C4-2B (cell line): ENCODE data around the gene SLC3A2.
A peak's percentile ranks its signal among the peaks of the same experiment; 100 is the strongest.

Experiments
- H3K27ac ChIP-seq: fragments of 450-650 bp; 2 replicates; pipeline ENCODE4 v1.5.1; 2017
- ZFX ChIP-seq: fragments of 450-650 bp; IDR thresholded peaks from 2 replicates; pipeline ENCODE4 v1.6.1; 2017
- TF ChIP-seq, protein P1 (sequence below): fragments of 450-650 bp; conservative IDR thresholded peaks from 2 replicates; pipeline ENCODE4 v1.5.1; 2017; ENCODE audit warnings: mild to moderate bottlenecking

SLC3A2 gene

DNA sequence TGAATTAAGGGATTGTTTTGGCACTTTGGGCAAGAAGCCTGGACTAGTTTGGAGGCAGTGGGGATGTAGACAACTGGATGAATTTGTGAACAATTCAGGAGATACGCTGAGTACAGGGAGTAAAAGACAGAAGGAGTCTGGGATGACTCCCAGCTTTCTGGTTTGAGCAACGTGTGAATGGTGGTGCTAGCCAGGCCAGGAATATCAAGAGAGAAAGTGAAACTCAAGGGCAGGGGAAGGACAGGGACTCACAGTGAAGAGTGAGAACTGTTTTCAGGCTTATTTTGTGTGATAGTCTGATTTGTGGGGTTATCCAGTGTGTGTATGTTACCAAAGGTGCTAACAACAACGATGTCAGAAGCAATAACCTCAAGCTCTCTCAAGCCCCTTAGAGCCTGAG is 24.6 kb downstream of the SLC3A2 start:
- H3K27ac ChIP-seq = no peak overlapping the region
- TF ChIP-seq ZFX = no peak
- TF ChIP-seq, protein P1, sequence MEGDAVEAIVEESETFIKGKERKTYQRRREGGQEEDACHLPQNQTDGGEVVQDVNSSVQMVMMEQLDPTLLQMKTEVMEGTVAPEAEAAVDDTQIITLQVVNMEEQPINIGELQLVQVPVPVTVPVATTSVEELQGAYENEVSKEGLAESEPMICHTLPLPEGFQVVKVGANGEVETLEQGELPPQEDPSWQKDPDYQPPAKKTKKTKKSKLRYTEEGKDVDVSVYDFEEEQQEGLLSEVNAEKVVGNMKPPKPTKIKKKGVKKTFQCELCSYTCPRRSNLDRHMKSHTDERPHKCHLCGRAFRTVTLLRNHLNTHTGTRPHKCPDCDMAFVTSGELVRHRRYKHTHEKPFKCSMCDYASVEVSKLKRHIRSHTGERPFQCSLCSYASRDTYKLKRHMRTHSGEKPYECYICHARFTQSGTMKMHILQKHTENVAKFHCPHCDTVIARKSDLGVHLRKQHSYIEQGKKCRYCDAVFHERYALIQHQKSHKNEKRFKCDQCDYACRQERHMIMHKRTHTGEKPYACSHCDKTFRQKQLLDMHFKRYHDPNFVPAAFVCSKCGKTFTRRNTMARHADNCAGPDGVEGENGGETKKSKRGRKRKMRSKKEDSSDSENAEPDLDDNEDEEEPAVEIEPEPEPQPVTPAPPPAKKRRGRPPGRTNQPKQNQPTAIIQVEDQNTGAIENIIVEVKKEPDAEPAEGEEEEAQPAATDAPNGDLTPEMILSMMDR = no peak

DNA sequence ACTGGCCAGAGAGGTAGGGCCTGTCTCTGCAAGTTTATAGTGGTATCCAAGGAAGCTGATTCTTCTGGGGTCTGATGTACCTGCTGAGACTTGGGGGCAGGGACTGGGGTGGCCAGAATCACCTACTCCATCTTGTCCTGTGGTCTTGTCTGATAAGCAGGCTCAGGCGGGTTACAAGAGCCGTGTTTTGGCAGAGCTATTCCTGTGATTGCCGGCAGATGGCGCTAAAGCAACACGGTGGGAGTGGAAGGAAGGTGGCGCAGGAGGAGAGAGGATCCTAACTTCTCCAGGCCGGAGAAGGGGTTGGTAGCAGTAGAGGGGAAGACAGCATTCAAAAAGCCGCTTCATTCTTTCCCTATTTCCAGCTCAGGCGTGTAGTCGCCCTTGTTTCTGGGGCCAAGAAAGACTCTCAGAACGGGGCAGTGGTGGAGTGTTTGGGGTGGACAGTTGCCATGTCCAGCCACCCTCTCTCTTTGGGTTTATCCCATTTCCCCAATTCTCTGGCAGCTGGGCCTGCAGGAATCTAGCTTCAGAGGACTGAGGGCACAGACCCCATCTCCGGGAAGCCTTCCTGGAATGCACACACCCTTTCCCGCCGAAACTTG is 25.3 kb downstream of the SLC3A2 start:
- TF ChIP-seq, protein P1 = peak; percentile 99
- no peak for TF ChIP-seq ZFX
- no peak overlapping the region for H3K27ac ChIP-seq

DNA sequence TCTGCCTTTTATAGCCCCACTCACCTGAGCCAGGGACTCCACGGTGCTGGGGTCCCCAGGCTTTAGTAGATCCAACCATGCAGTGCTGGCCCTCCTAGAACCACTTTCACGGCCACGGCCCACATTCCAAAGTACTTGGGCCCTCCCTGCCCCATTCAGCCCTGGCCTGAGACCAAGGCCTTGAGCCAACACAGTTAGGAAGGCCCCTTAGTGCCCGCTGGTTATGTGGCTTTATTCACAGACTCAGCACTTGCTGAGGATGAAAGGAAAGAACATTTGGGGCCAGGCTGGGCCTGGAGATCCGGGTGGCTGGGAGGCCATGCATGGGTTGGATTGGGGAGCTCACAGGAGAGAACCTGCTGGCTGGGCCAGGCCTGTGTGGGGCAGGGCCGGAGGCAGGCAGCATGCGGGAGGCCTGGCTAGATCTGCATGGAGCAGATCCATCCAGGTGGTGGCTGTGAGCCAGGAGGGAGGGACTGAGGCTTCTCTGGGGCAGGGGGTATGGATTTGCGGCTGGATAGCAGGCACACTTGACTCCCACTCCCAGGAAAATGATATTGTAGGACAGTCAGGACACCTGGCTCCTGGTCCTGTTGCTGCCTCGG is 27.9 kb downstream of the SLC3A2 start:
- peak; percentile 81; the same call in 1 of the 2 replicates for TF ChIP-seq ZFX
- TF ChIP-seq, protein P1 = no peak
- peak overlapping the region; percentile 99 for H3K27ac ChIP-seq

DNA sequence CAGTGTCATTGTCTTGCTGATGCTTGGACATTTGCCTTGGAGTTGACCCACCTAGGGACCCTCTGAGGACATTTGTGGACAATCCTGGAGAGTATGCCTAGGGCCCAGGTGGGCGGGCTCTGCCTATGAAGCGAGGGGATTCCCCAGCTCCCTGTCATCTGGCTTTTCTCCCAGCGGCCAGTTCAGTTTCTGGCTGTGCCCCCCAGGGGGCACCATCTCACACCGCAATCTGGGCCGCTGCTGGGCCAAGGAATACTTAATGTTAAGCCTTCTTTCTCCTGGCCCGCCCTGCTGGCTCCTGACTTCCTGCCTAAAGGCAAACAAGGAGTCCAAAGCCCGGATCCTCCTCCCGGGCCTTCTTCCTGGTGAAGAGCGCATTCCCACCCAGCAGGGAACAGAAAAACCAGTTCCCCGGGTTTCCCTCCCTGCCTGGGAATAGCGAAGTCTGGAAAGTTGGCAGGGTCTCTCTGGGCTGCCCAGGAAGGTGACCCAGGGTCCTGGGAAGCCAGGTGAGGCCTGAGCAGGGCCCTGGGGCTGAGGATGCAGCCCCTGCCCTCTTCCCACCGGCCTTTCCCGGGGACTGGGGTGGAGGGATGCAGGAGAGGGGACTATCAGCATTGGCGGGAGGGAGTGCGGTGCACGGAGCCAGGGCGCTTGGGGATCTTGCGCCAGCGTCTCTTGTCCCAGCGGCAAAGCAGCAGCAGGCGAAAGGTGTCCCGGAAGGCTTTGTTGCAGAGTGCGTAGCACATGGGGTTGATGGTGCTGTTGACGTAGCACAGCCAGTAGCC is 28.6 kb downstream of the SLC3A2 start:
- peak overlapping the region; percentile 99 for H3K27ac ChIP-seq
- TF ChIP-seq, protein P1 = peak; percentile 93
- no peak for TF ChIP-seq ZFX

DNA sequence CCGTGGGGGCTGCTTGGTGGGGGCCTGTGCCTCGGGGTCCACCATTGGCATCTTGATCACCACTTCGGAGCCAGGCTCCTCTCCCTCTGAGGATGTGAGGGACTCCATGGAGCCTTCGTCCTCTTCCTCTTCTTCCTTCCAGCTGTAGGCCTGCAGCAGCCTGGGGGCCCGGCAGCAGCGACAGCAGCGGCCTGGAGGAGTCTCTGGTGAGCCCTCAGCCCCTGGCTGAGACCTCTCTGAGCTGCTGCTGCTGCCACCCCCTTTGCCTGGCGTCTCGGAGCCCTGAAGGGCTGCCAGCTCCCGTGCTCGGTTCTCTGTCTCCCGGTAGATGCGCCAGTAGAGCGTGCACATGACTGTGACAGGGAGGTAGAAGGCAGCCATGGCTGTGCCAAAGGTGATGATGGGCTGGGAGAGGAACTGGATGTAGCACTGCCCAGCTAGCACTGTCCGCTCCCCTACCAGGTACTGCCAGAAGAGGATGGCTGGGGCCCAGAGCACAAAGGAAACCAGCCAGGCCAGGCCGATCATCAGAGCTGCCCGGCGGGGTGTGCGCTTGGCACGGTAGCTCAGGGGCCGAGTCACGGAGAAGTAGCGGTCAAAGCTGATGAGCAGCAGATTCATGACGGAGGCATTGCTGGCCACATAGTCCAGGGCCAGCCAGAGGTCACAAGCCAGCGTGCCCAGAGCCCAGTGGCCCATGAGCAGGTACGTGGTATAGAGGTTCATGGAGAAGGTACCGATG is 29.6 kb downstream of the SLC3A2 start:
- peak overlapping the region; percentile 99 for H3K27ac ChIP-seq
- no peak for TF ChIP-seq ZFX
- TF ChIP-seq, protein P1 = no peak

DNA sequence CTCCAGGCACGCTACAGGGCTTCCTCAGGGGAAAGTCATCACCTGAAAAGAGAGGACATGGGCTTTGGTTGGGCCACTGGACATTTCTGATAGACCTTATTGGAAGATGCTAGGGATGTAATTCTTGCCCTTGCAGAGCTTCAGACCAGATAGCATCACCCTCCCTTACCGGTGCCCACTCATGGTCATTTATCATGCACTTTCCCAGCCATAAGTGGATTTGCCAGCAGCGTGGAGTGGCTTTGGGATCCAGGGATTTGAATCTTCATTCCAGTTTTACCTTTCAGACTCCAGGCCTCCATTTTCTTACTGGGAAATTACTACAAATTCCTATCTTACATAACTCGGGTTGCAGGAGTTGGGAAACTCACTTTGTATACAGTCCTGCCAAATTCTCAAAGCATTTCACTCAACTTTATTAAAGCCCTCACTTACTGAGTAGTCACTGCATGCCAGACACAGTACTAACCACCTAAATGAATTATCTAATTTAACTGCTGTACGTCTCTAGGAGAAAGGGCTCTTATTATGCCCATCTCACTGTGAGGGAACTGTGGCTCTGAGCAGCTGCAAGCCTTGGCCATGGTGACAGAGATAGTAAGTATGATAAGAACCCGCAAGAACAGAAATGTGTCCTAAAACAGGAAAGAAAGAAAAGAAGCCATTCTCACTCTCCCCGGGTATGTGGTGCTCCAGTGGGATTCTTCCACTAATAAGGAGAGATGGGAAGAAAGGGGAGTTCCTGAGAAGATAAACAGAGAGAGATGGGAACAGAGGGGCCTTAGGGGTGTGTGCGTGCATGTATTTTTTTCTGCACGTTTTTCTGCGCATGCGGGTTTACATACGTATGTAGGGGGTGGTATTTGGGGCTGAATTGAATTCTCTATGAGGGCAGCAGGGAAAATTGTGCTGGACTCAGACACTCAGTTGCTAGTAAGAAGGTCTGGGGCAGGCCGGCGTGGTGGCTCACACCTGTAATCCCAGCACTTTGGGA is 30.7 kb downstream of the SLC3A2 start:
- peak overlapping the region; percentile 99 for H3K27ac ChIP-seq
- TF ChIP-seq, protein P1 = no peak
- TF ChIP-seq ZFX = no peak
